Heart left ventricle (tissue), 16 donors: ENCODE results near the gene TOMM20. TPM values are rescaled to one million over a fixed set of nuclear protein-coding genes. Genes with fewer than 3 reads are reported as not detected.

Experiments
- ATAC-seq, 4 donors: fragments of 200-7000 bp; cut with Tn5 transposase; one replicate each; pipeline ENCODE4 v1.9.1; 2020 to 2022; ENCODE audit warnings: moderate library complexity in 4 of 4, mild to moderate bottlenecking in 3 of 4, moderate number of reproducible peaks in 1 of 4
- DNase-seq, 5 donors: peaks; one replicate each; pipeline ENCODE4 v3.0.0-alpha.2; 2020
- H3K27ac ChIP-seq, 12 donors: fragments of 200-600 bp; sonication (generic) in 4 of 12; one replicate each; pipeline versions ENCODE4 v1.5.0 to v1.8.0; 2016 to 2022; ENCODE audit warnings: mild to moderate bottlenecking in 2 of 12
- H3K27me3 ChIP-seq, 9 donors: fragments of 200-600 bp; sonication (generic) in 2 of 9; one replicate each; pipeline versions ENCODE4 v1.5.1 to v1.8.0; 2016 to 2022; ENCODE audit warnings: mild to moderate bottlenecking in 3 of 9
- H3K36me3 ChIP-seq, 9 donors: fragments of 200-600 bp; sonication (generic) in 2 of 9; one replicate each; pipeline versions ENCODE4 v1.5.0 to v1.8.0; 2018 to 2022; ENCODE audit warnings: mild to moderate bottlenecking in 2 of 9
- H3K4me1 ChIP-seq, 12 donors: fragments of 200-600 bp; sonication (generic) in 4 of 12; one replicate each; pipeline versions ENCODE4 v1.5.0 to v1.8.0; 2016 to 2022; ENCODE audit warnings: mild to moderate bottlenecking in 3 of 12
- H3K4me3 ChIP-seq, 12 donors: fragments of 200-600 bp; sonication (generic) in 4 of 12; one replicate each; pipeline versions ENCODE4 v1.5.0 to v1.8.0; 2017 to 2022; ENCODE audit warnings: mild to moderate bottlenecking in 9 of 12, moderate library complexity in 4 of 12
- H3K9me3 ChIP-seq, 12 donors: fragments of 200-600 bp; sonication (generic) in 4 of 12; one replicate each; pipeline versions ENCODE4 v1.5.0 to v1.8.0; 2016 to 2022; ENCODE audit warnings: mild to moderate bottlenecking in 1 of 12
- POLR2A ChIP-seq, 2 donors: fragments of 450-650 bp; IDR thresholded peaks; one replicate each; pipeline ENCODE4 v1.6.1; 2017; ENCODE audit warnings: antibody characterized with exemption in 2 of 2, mild to moderate bottlenecking in 2 of 2, moderate library complexity in 2 of 2
- WGBS, 4 donors: extraction: QIAGEN DNeasy Blood & Tissue Kit in 2 of 4; methylation state at CpG; one replicate each; pipeline versions ENCODE4 v1.1.5 to v1.1.7; 2013 to 2018; 5-methylcytosine and 5-hydroxymethylcytosine counted together
- intact Hi-C, 10 donors: fragments of 100-400 bp; cut with DNase I; formaldehyde crosslinking; loops; one replicate each; pipeline versions ENCODE4 v1.11.1 to v1.14.2; 2022
- polyA plus RNA-seq, 2 donors: library from polyadenylated mRNA; stranded (reverse); fragments of 200-250 nt; gene quantifications; one replicate each; pipeline ENCODE4 v1.2.3, GENCODE V29; 2013
- total RNA-seq, 9 donors: library from RNA; depleted of rRNA in 2 of 9; stranded (reverse); fragments of >200 nt in 2 of 9; fragmentation: NEBNext Ultra II Directional in 3 of 9; extraction: Animal tissue kit (Norgen Biotek cat#: 25700) in 3 of 9; gene quantifications; one replicate each; pipeline versions ENCODE4 v1.1.0 to v1.2.4, GENCODE V29; 2016 to 2023
- TF ChIP-seq, protein P1 (sequence below), 12 donors: fragments of 200-600 bp; sonication (generic) in 4 of 12; IDR thresholded peaks; one replicate each; pipeline versions ENCODE4 v1.5.0 to v1.8.0; 2018 to 2022; ENCODE audit warnings: antibody characterized with exemption in 12 of 12, mild to moderate bottlenecking in 5 of 12
- donor health status: ischemic (EF 13 %, LVEDD 7.1; RV severe dilation, severe dysfunction).
- donor health status: healthy with polysubstance abuse.
- donor health status: DM: no; HTN: yes; CAD: no.
- donor health status: DM: no; HTN: no; CAD: no.
- donor health status: ischemic (EF 25% LVEDD 6.9; RV normal size, moderate dysfunction).
- donor health status: ischemic (EF 25% LVEDD 5.7; RV mildly dilated, moderate dysfunction).
- donor health status: healthy.
- donor health status: DM: yes; HTN: yes; CAD: no.
- donor health status: ischemic (EF 35%, LVEDD 5.7; RV mildly dilated, moderate dysfunction).
- donor health status: nonischemic (EF 11% LVEDD 7.7; RV severe dilation, severe dysfunction).
- donor health status: DM: yes; HTN: yes; CAD: no.
- donor health status: PGD.
- donor health status: ischemic (EF 29% LVEDD 5.4; RV normal size, mild dysfunction).
- donor health status: nonischemic (EF 23%, LVEDD 6.1; RV moderate dilation, normal function).

Gene TOMM20
- total and polyA plus RNA-seq, 11 donors, result 43.0 to 100 (median 82.7) TPM

- no peaks in the 10 kb centered on the region for H3K9me3 ChIP-seq
- peaks cover 0 to 23% (median 8%) of the 10 kb centered on the region in 12 donors for H3K4me1 ChIP-seq
- H3K4me3 ChIP-seq, result no peak overlapping the region
- intact Hi-C loops, result no loop called here
- no peaks in the 10 kb centered on the region for H3K36me3 ChIP-seq
- DNase-seq (no peak), ATAC-seq (peak in 3 of 4 donors; percentile 37 to 66 (median 41))
- no peak overlapping the region for H3K27ac ChIP-seq
- TF ChIP-seq, protein P1, sequence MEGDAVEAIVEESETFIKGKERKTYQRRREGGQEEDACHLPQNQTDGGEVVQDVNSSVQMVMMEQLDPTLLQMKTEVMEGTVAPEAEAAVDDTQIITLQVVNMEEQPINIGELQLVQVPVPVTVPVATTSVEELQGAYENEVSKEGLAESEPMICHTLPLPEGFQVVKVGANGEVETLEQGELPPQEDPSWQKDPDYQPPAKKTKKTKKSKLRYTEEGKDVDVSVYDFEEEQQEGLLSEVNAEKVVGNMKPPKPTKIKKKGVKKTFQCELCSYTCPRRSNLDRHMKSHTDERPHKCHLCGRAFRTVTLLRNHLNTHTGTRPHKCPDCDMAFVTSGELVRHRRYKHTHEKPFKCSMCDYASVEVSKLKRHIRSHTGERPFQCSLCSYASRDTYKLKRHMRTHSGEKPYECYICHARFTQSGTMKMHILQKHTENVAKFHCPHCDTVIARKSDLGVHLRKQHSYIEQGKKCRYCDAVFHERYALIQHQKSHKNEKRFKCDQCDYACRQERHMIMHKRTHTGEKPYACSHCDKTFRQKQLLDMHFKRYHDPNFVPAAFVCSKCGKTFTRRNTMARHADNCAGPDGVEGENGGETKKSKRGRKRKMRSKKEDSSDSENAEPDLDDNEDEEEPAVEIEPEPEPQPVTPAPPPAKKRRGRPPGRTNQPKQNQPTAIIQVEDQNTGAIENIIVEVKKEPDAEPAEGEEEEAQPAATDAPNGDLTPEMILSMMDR (IDR thresholded peaks at IDR 0.05), result no peak
- TF ChIP-seq POLR2A (IDR thresholded peaks at IDR 0.05), result no peak
- H3K27me3 ChIP-seq, result no peaks in the 10 kb centered on the region
- 47 to 70% (median 63%) methylated on average over 7 of the region's 7 CpGs for WGBS, 4 donors
Observed at GRCh38 chr1:235060607-235061470, 67.8 kb downstream of the TOMM20 start.

Other genes with a start within 250 kb of the TOMM20 start
- 10 to 100 TPM; 34.2 to 75.1 (median 48.6) TPM for gene RBM34, start 32.4 kb upstream of the TOMM20 start, total RNA-seq
- gene RBM34, start 32.4 kb upstream of the TOMM20 start, polyA plus RNA-seq, result 10 to 100 TPM; 97.5 to 97.8 TPM
- 10 to 100 TPM; 12.4 to 20.4 (median 15.3) TPM for gene ARID4B, start 199.3 kb upstream of the TOMM20 start, total RNA-seq
- 10 to 100 TPM; 12.8 to 18.4 TPM for gene ARID4B, start 199.3 kb upstream of the TOMM20 start, polyA plus RNA-seq
- 10 to 100 TPM; 16.4 to 40.2 (median 30.0) TPM for gene GGPS1, start 199.7 kb upstream of the TOMM20 start, total RNA-seq
- gene GGPS1, start 199.7 kb upstream of the TOMM20 start, polyA plus RNA-seq, result 10 to 100 TPM; 22.1 to 29.7 TPM
- gene TBCE, start 238.6 kb upstream of the TOMM20 start, total RNA-seq, result 10 to 100 TPM; 15.2 to 23.2 (median 18.0) TPM
- 10 to 100 TPM; 22.3 to 39.5 TPM for gene TBCE, start 238.6 kb upstream of the TOMM20 start, polyA plus RNA-seq